ENCODE results near the gene PKN3. TPM values are rescaled to one million over a fixed set of nuclear protein-coding genes. Genes with fewer than 3 reads are reported as not detected.

Gene PKN3
- total and polyA plus RNA-seq, 2 of the 13 experiments (the other 11 are each of a cell fraction or from before 2014, with no cell fraction given): 10.5 to 13.2 TPM

DNA sequence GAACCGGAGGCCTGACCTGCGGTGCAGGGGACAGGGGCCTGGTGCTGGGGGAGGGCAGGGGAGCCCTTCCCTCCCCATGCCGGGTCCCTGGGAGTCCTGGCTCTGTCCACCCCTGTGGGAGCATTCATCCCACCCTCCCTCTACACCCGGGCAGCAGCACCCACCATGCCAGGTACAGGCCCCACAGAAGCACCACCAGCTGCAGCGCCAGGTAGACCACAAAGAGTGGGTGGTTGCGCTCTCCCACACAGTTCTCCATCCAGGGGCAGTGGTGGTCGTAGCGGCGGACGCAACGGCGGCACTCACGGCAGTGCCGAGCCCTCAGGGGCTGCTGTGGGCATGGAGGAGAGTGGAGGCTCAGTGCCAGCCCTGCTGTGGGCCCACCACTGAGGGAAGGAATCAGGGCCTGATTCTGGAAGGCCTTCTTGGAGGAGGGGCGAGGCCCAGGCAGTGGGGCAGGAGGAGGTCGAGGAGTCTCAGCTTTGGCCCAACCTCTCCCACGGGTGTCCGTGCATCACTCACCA is 19.2 kb downstream of the PKN3 start:
- no peaks in the 10 kb centered on the region for H4K20me1 ChIP-seq (ENCODE audit: insufficient read depth, low read length)
- DNase-seq (ENCODE audit: low spot score): no peak
- intact Hi-C loops (cut with micrococcal nuclease; ENCODE audit: unreplicated experiment) (no loop called here), in situ Hi-C loops (cut with HindIII; ENCODE audit: extremely low pct_ligation_motif_present, low pct_unique_long_range_greater_than_20kb) (no loop called here)
- H3K9me3 ChIP-seq (ENCODE audit: low read length): no peaks in the 10 kb centered on the region
- FAIRE-seq: no peak
- no peaks in the 10 kb centered on the region for H3K27me3 ChIP-seq (ENCODE audit: control insufficient read depth in 1 of 2, insufficient read depth in 2 of 2, low read length in 2 of 2)
- H3K4me1 ChIP-seq (ENCODE audit: insufficient read depth, low read length): peaks cover 36% of the 10 kb centered on the region
- no peak overlapping the region for H3K4me2 ChIP-seq (ENCODE audit: low read depth, low read length)
- peaks cover 0 to 1% of the 10 kb centered on the region in 2 experiments; a peak in 3 of 5 replicates for H3K36me3 ChIP-seq (replicated peaks in 1 of 2; ENCODE audit: control insufficient read depth in 1 of 2, insufficient read depth in 2 of 2, low read length in 2 of 2)
- BruUV-seq (replicated peaks): no TSS peak
- WGBS (ENCODE audit: low lambda C conversion rate): 97% methylated on average over 12 of the region's 18 CpGs
- H2AFZ ChIP-seq (ENCODE audit: low read length): no peak overlapping the region
- no peak overlapping the region for H3K9ac ChIP-seq (ENCODE audit: insufficient read depth, low read depth, low read length)
- H3K79me2 ChIP-seq (ENCODE audit: insufficient read depth, low read length): peaks cover 7% of the 10 kb centered on the region
- no peak overlapping the region for H3K4me3 ChIP-seq (replicated peaks in 1 of 3; ENCODE audit: insufficient read depth in 1 of 3, low read depth in 2 of 3, low read length in 3 of 3)
- TF ChIP-seq AGO2 (optimal IDR thresholded peaks at IDR 0.05; ENCODE audit: low read depth, low read length): peak; percentile 49
- TF ChIP-seq, protein P1, sequence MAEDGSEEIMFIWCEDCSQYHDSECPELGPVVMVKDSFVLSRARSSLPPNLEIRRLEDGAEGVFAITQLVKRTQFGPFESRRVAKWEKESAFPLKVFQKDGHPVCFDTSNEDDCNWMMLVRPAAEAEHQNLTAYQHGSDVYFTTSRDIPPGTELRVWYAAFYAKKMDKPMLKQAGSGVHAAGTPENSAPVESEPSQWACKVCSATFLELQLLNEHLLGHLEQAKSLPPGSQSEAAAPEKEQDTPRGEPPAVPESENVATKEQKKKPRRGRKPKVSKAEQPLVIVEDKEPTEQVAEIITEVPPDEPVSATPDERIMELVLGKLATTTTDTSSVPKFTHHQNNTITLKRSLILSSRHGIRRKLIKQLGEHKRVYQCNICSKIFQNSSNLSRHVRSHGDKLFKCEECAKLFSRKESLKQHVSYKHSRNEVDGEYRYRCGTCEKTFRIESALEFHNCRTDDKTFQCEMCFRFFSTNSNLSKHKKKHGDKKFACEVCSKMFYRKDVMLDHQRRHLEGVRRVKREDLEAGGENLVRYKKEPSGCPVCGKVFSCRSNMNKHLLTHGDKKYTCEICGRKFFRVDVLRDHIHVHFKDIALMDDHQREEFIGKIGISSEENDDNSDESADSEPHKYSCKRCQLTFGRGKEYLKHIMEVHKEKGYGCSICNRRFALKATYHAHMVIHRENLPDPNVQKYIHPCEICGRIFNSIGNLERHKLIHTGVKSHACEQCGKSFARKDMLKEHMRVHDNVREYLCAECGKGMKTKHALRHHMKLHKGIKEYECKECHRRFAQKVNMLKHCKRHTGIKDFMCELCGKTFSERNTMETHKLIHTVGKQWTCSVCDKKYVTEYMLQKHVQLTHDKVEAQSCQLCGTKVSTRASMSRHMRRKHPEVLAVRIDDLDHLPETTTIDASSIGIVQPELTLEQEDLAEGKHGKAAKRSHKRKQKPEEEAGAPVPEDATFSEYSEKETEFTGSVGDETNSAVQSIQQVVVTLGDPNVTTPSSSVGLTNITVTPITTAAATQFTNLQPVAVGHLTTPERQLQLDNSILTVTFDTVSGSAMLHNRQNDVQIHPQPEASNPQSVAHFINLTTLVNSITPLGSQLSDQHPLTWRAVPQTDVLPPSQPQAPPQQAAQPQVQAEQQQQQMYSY (CRISPR knock-in tag; IDR thresholded peaks at IDR 0.05): no peak
- ChIA-PET CTCF (ENCODE audit: low intra/inter-chr PET ratio, low total read pairs) (no interaction called here), POLR2A (no interaction called here)
- ATAC-seq: no peak
- no peak overlapping the region for H3K27ac ChIP-seq (ENCODE audit: extremely low read length, insufficient read depth, low read length)
